Upper lobe of right lung (tissue), 1 donor: ENCODE data around the gene MRPS18A. TPM values are rescaled to one million over a fixed set of nuclear protein-coding genes. Genes with fewer than 3 reads are reported as not detected.
A peak's percentile ranks its signal among the peaks of the same experiment; 100 is the strongest.

Experiments
- ATAC-seq: fragments of 200-7000 bp; cut with Tn5 transposase; one replicate; pipeline ENCODE4 v1.9.1; 2020; ENCODE audit warnings: mild to moderate bottlenecking, moderate library complexity
- DNase-seq: peaks from one replicate; pipeline ENCODE4 v3.0.0-alpha.2; 2020
- H3K27ac ChIP-seq: fragments of 200-600 bp; one replicate; pipeline ENCODE4 v1.8.0; 2022
- H3K27me3 ChIP-seq: fragments of 200-600 bp; one replicate; pipeline ENCODE4 v1.8.0; 2022; ENCODE audit warnings: mild to moderate bottlenecking
- H3K36me3 ChIP-seq: fragments of 200-600 bp; one replicate; pipeline ENCODE4 v1.8.0; 2022
- H3K4me1 ChIP-seq: fragments of 200-600 bp; one replicate; pipeline ENCODE4 v1.8.0; 2022
- H3K4me3 ChIP-seq: fragments of 200-600 bp; one replicate; pipeline ENCODE4 v1.8.0; 2022; ENCODE audit warnings: mild to moderate bottlenecking
- H3K9me3 ChIP-seq: fragments of 200-600 bp; one replicate; pipeline ENCODE4 v1.8.0; 2022
- intact Hi-C: fragments of 100-400 bp; cut with DNase I; formaldehyde crosslinking; loops from one replicate; pipeline ENCODE4 v1.11.0; 2022
- total RNA-seq: library from RNA; stranded (reverse); fragmentation: NEBNext Ultra II Directional; extraction: Animal tissue kit (Norgen Biotek cat#: 25700); gene quantifications from one replicate; pipeline ENCODE4 v1.2.1, GENCODE V29; 2021
- TF ChIP-seq, protein P1 (sequence below): fragments of 200-600 bp; IDR thresholded peaks from one replicate; pipeline ENCODE4 v1.8.0; 2022; ENCODE audit warnings: antibody characterized with exemption
- donor health status: DM: no; HTN: yes; CAD: no; lungs with severe emphysema.

MRPS18A gene
- total RNA-seq, 1 donor from 2014 or later = 28.1 TPM

DNA sequence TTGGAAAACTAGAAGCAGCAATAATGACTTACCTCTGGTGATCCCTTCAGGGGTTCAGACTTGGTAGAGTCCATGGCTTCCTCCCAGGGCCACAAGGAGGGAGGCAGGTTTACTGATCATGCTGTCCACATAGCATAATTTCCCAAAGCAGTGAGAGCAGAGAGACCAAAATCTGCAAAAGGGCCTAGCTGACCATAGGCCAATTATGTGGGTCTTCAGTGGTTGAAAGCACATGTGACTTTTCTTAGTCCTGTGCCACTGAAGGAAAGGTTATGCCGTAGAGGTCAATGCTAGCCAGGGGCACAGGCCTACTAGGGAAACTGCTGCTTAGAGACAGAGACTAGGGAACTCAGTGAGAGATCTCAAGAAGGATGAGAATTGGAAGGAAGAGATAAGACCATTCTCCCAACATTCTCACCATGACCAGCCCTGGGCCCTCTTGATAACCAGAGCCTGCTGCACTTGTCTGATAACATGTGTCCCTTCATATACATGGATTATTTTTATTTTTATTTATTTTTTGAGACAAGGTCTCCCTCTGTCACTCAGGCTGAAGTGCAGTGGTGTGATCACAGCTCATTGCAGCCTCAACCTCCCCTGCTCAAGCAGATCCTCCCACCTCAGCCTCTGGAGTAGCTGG is 56.5 kb downstream of the MRPS18A start:
- peaks cover 2% of the 10 kb centered on the region for H3K36me3 ChIP-seq
- H3K4me1 ChIP-seq = peaks cover 29% of the 10 kb centered on the region
- DNase-seq (no peak), ATAC-seq (no peak)
- no peak overlapping the region for H3K27ac ChIP-seq
- no peaks in the 10 kb centered on the region for H3K9me3 ChIP-seq
- H3K4me3 ChIP-seq = no peak overlapping the region
- intact Hi-C loops = no loop called here
- no peaks in the 10 kb centered on the region for H3K27me3 ChIP-seq
- TF ChIP-seq, protein P1, sequence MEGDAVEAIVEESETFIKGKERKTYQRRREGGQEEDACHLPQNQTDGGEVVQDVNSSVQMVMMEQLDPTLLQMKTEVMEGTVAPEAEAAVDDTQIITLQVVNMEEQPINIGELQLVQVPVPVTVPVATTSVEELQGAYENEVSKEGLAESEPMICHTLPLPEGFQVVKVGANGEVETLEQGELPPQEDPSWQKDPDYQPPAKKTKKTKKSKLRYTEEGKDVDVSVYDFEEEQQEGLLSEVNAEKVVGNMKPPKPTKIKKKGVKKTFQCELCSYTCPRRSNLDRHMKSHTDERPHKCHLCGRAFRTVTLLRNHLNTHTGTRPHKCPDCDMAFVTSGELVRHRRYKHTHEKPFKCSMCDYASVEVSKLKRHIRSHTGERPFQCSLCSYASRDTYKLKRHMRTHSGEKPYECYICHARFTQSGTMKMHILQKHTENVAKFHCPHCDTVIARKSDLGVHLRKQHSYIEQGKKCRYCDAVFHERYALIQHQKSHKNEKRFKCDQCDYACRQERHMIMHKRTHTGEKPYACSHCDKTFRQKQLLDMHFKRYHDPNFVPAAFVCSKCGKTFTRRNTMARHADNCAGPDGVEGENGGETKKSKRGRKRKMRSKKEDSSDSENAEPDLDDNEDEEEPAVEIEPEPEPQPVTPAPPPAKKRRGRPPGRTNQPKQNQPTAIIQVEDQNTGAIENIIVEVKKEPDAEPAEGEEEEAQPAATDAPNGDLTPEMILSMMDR = no peak

GRCh38 chr6:43629505-43630300 is 57.9 kb downstream of the MRPS18A start:
- H3K27me3 ChIP-seq = no peaks in the 10 kb centered on the region
- TF ChIP-seq, protein P1 = no peak
- ATAC-seq = peak; percentile 87
- intact Hi-C loops = no loop called here
- peak overlapping the region; percentile 82 for H3K4me3 ChIP-seq
- no peaks in the 10 kb centered on the region for H3K9me3 ChIP-seq
- peaks cover 16% of the 10 kb centered on the region for H3K36me3 ChIP-seq
- peaks cover 29% of the 10 kb centered on the region for H3K4me1 ChIP-seq
- peak; percentile 96 for DNase-seq
- H3K27ac ChIP-seq = peak overlapping the region; percentile 96

DNA sequence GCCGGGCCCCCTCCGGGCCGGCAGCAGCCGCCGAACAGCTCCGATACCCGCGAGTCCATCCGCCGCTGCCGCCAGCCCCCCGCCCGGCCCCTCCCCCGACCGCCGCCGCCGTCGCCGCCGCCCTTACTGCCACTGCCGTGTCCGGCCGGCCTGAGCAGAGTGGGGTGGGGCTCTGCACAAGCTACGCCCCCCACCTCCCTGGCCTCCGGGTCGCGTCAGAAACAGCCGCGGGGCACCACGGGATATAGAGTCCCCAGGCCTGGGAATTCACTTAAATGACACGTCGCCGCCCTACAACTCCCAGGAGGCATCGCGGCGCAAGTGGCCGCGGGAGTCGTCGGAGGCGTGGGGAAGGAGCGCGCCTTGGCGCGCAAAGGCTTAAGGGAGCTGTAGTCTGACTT is 58.5 kb downstream of the MRPS18A start, which contains the start of gene GTPBP2:
Gene GTPBP2 (minus strand): TSS at position 161 of the 401 bp plus-strand sequence. CDS start 102 bp downstream, at position 59.
- intact Hi-C loops = no loop called here
- Histone ChIP-seq H3K27ac (peak within 1 kb of the TSS; percentile 96), H3K9me3 (no peaks in the 10 kb centered on the region), H3K4me3 (peak within 1 kb of the TSS; percentile 82), H3K36me3 (peaks cover 22% of the 10 kb centered on the region), H3K4me1 (peaks cover 29% of the 10 kb centered on the region), H3K27me3 (no peaks in the 10 kb centered on the region)
- DNase-seq (peak; percentile 99), ATAC-seq (peak; percentile 93)
- TF ChIP-seq, protein P1 = no peak

GRCh38 chr6:43628393-43629103 is 59.0 kb downstream of the MRPS18A start:
- Histone ChIP-seq H3K4me1 (peaks cover 29% of the 10 kb centered on the region), H3K36me3 (peaks cover 28% of the 10 kb centered on the region), H3K9me3 (no peaks in the 10 kb centered on the region), H3K27ac (peak overlapping the region; percentile 96), H3K4me3 (peak overlapping the region; percentile 82), H3K27me3 (no peaks in the 10 kb centered on the region)
- DNase-seq (peak; percentile 77), ATAC-seq (peak; percentile 6)
- TF ChIP-seq, protein P1 = no peak
- intact Hi-C loops = no loop called here

- H3K4me3 ChIP-seq = peak overlapping the region; percentile 82
- intact Hi-C loops = no loop called here
- peaks cover 41% of the 10 kb centered on the region for H3K36me3 ChIP-seq
- ATAC-seq (peak; percentile 16), DNase-seq (peak; percentile 72)
- no peaks in the 10 kb centered on the region for H3K27me3 ChIP-seq
- TF ChIP-seq, protein P1 = no peak
- no peaks in the 10 kb centered on the region for H3K9me3 ChIP-seq
- H3K4me1 ChIP-seq = peaks cover 29% of the 10 kb centered on the region
- H3K27ac ChIP-seq = peak overlapping the region; percentile 96
Measured at GRCh38 chr6:43627008-43627825, 60.4 kb downstream of the MRPS18A start.
